Motor neuron (in vitro differentiated cells): ENCODE data around the gene DCPS. TPM values are rescaled to one million over a fixed set of nuclear protein-coding genes. Genes with fewer than 3 reads are reported as not detected.
"Not testable (repeated sequence)": the region's sequence is repeated elsewhere in the genome, so short reads cannot be mapped to it uniquely, and the experiment has no call there.

Experiments used
- ATAC-seq, 8 experiments: fragments of 200-7000 bp; cut with Tn5 transposase; replicated peaks in 6 of 8; 2 replicates each; pipeline ENCODE4 v1.8.0; 2021; ENCODE audit warnings: mild to moderate bottlenecking in 8 of 8, moderate library complexity in 8 of 8
- H3K27ac ChIP-seq, 2 donors: fragments of 250-450 bp; sonication (Bioruptor Pico); 2 replicates each; pipeline ENCODE4 v1.9.0; 2021; ENCODE audit warnings: antibody characterized with exemption in 2 of 2, mild to moderate bottlenecking in 2 of 2, moderate library complexity in 1 of 2
- H3K4me1 ChIP-seq, 2 donors: fragments of 250-450 bp; sonication (Bioruptor Pico); replicated peaks in 1 of 2; 2 replicates each; pipeline ENCODE4 v1.6.1; 2021; ENCODE audit warnings: antibody characterized with exemption in 2 of 2, mild to moderate bottlenecking in 2 of 2, moderate library complexity in 1 of 2
- H3K4me3 ChIP-seq, 5 donors: fragments of 250-450 bp; sonication (Bioruptor Pico); 2 replicates each; pipeline ENCODE4 v1.9.0; 2021; ENCODE audit warnings: antibody characterized with exemption in 5 of 5, mild to moderate bottlenecking in 5 of 5, moderate library complexity in 4 of 5
- WGBS, 10 experiments: fragments of 450-650 bp; shearing (Covaris generic); methylation state at CpG; one replicate each; pipeline ENCODE4 v1.0.0; 2022; 5-methylcytosine and 5-hydroxymethylcytosine counted together
- in situ Hi-C, 9 experiments: fragments of 400-800 bp; cut with MboI; loops; one replicate each; pipeline ENCODE4 v1.15.0; 2021; ENCODE audit warnings: low sequenced_read_pairs in 9 of 9, low pct_unique_long_range_greater_than_20kb in 2 of 9; ENCODE audit not compliant: unreplicated experiment in 9 of 9
- total RNA-seq, 8 experiments: library from RNA; unstranded; fragments of 300-600 nt; gene quantifications; 2 replicates each; pipeline versions ENCODE4 v1.2.3 to v1.2.4, GENCODE V29; 2022

Gene DCPS
- total RNA-seq, 8 experiments from 2014 or later = 6.2 to 54.8 (median 12.4) TPM

GRCh38 chr11:126304457-126305075 lies 706 bp downstream of the DCPS start:
- peak; percentile 17 to 46 (median 38) for ATAC-seq
- peak overlapping the region; percentile 93 to 94 for H3K27ac ChIP-seq
- peaks cover 5 to 10% of the 10 kb centered on the region in 2 donors for H3K4me1 ChIP-seq
- WGBS, 10 experiments = 0 to 88% (median 53%) methylated on average over 2 to 10 of the region's 12 CpGs; no CpG with 5 or more reads in 3 of the 10 experiments
- peak overlapping the region; percentile 59 to 83 (median 74) for H3K4me3 ChIP-seq
- in situ Hi-C loops = loop anchor here in 1 of 9 experiments (25.0 kb wide), 1 partner anchor 108 kb away; no protein-coding TSS in a partner anchor

- in situ Hi-C loops = loop anchor here in 1 of 9 experiments (25.0 kb wide), 1 partner anchor 107 kb away; no protein-coding TSS in a partner anchor
- Histone ChIP-seq H3K4me1 (peaks cover 8 to 10% of the 10 kb centered on the region in 2 donors), H3K27ac (no peak overlapping the region), H3K4me3 (no peak overlapping the region)
- 83 to 100% (median 100%) methylated on average over 1 to 4 of the region's 4 CpGs; no CpG with 5 or more reads in 1 of the 10 experiments for WGBS, 10 experiments
- ATAC-seq = no peak
These were observed 1.8 kb downstream of the DCPS start for GRCh38 chr11:126305699-126306098.

DNA sequence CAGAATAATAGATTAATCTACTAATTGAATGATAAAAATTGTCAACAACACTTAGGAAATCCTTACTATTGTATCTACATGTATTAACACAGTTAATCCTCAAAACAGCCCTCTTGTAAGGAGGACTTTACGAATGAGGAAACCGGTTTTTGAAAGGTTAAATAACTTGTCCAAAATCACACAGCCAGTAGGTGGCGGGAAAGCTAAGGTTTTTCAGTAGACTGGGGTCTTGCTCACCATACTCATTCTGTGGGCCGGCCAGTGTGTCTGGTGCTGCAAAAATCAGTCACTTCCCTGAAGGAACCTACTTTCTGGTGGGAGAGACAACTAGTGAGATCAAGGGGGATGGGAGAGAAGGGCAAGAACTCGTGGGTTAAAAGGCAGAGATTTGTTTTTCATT lies 3.8 kb downstream of the DCPS start:
- in situ Hi-C loops = loop anchor here in 1 of 9 experiments (25.0 kb wide), 1 partner anchor 105 kb away; no protein-coding TSS in a partner anchor
- WGBS, 10 experiments = 0 to 100% (median 40%) methylated on average over 1 to 5 of the region's 5 CpGs; no CpG with 5 or more reads in 2 of the 10 experiments
- ATAC-seq = no peak
- Histone ChIP-seq H3K4me1 (peaks cover 8 to 10% of the 10 kb centered on the region in 2 donors), H3K27ac (no peak overlapping the region), H3K4me3 (no peak overlapping the region)

DNA sequence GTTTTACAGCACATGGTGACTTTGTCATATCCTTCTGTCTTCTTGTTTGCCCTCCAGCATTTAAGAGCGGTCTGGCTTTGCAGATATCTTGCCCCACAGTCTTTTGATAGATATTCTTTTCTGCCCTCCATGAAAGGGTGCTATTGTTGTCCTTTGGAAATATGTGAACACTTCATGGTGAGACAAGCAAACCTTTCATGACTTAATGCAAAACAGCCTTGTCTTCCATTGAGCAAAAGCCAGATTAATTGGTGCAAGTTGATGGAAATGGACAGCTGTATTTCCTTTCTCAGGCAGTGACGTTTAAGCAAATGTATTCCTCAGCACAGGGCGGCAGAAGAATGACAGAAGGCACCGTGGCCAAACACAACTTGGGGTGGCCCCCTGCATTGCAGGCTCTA lies 4.4 kb downstream of the DCPS start:
- WGBS, 10 experiments = 0 to 100% (median 60%) methylated on average over 1 to 4 of the region's 4 CpGs; no CpG with 5 or more reads in 1 of the 10 experiments
- in situ Hi-C loops = loop anchor here in 1 of 9 experiments (25.0 kb wide), 1 partner anchor 104 kb away; no protein-coding TSS in a partner anchor
- ATAC-seq = no peak
- Histone ChIP-seq H3K4me1 (peaks cover 2 to 7% of the 10 kb centered on the region in 2 donors), H3K27ac (no peak overlapping the region), H3K4me3 (no peak overlapping the region)

GRCh38 chr11:126308771-126309170 lies 4.9 kb downstream of the DCPS start:
- H3K4me1 ChIP-seq, H3K4me3 ChIP-seq, ATAC-seq, H3K27ac ChIP-seq: not testable (repeated sequence)
- in situ Hi-C loops = loop anchor here in 1 of 9 experiments (25.0 kb wide), 1 partner anchor 104 kb away; no protein-coding TSS in a partner anchor
- 79 to 100% (median 90%) methylated on average over 1 to 4 of the region's 4 CpGs; no CpG with 5 or more reads in 1 of the 10 experiments for WGBS, 10 experiments

DNA sequence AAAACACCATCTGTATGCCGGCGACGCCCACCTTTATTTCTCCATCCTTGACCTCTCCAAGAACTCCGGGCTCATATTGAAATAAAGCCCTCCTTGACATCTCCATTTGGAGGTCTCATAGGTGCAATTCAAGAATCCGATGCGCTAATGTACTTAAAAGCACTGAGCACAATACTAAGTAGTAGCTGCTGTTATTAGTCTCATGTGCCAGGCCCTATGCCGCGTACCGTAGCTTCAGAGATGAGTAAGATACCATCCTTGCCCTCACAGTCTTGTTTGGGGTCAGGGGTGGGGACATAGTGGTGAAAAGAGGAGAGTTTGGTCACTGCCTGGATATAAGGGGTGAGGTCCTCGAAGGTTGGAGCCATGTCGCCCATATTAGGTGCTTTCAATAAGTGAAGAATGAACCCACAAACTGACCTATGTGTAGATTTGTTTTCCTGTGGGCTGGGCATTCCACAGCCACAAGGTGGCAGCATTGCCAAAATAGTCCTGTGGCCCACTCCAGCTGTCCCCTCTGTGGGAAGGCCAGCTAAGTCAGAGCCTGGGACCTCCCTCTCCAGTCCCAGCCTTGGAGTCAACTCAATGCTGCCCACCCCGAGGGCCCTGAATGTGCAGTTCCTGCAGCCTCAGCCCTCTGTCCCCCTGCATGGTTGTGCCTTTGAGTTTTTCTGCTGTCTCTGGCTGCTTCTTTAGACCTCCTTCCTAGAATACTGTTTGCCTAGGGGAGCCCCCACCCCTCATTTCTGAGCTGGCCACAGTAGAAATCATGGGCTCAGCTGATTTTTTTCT lies 6.5 kb downstream of the DCPS start:
- Histone ChIP-seq H3K27ac (no peak overlapping the region), H3K4me3 (no peak overlapping the region), H3K4me1 (peaks cover 0 to 2% of the 10 kb centered on the region in 2 donors)
- in situ Hi-C loops = loop anchor here in 1 of 9 experiments (25.0 kb wide), 1 partner anchor 102 kb away; no protein-coding TSS in a partner anchor
- 0 to 94% (median 74%) methylated on average over 1 to 9 of the region's 12 CpGs; no CpG with 5 or more reads in 2 of the 10 experiments for WGBS, 10 experiments
- peak; percentile 68 to 99 (median 98) for ATAC-seq

GRCh38 chr11:126310992-126311310 lies 7.1 kb downstream of the DCPS start:
- Histone ChIP-seq H3K4me3 (no peak overlapping the region), H3K4me1 (peaks cover 0 to 2% of the 10 kb centered on the region in 2 donors), H3K27ac (no peak overlapping the region)
- in situ Hi-C loops = loop anchor here in 1 of 9 experiments (25.0 kb wide), 1 partner anchor 101 kb away; no protein-coding TSS in a partner anchor
- WGBS, 10 experiments = 55 to 100% (median 83%) methylated on average over 1 to 6 of the region's 6 CpGs; no CpG with 5 or more reads in 2 of the 10 experiments
- peak in 5 of 8 experiments; percentile 15 to 27 (median 19) for ATAC-seq

- H3K27ac ChIP-seq = no peak overlapping the region
- ATAC-seq = no peak
- peaks cover 0 to 2% of the 10 kb centered on the region in 2 donors for H3K4me1 ChIP-seq
- 72 to 100% (median 94%) methylated on average over 1 to 10 of the region's 14 CpGs for WGBS, 10 experiments
- in situ Hi-C loops = loop anchor here in 1 of 9 experiments (25.0 kb wide), 1 partner anchor 101 kb away; no protein-coding TSS in a partner anchor
- H3K4me3 ChIP-seq = no peak overlapping the region
These were observed 7.8 kb downstream of the DCPS start for GRCh38 chr11:126311401-126312291.

DNA sequence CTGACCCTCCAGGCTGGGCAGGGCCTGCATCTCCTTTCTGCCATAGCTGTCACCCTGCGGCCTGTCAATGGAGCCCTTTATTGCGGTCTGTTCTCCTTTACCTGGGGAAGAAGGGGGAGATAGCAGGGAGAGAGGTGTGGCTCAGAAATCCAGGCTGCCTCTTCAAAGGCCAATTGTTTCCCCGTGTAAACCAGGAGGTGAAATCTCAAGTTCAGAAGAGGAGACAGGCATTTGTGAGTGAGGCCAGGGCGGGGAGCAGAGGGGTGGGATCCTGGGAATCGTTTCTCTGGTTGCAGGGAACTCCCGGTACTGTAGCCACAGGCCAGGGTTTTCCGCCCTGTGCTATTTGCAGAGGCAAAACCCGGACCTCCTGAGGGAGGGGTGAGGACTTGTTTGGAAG lies 9.1 kb downstream of the DCPS start:
- ATAC-seq = peak in 3 of 8 experiments; percentile 50 to 63 (median 60)
- in situ Hi-C loops = loop anchor here in 1 of 9 experiments (25.0 kb wide), 1 partner anchor 99 kb away; no protein-coding TSS in a partner anchor
- 6 to 78% (median 63%) methylated on average over 1 to 5 of the region's 8 CpGs; no CpG with 5 or more reads in 4 of the 10 experiments for WGBS, 10 experiments
- Histone ChIP-seq H3K4me3 (no peak overlapping the region), H3K27ac (no peak overlapping the region), H3K4me1 (peaks cover 2 to 4% of the 10 kb centered on the region in 2 donors)

DNA sequence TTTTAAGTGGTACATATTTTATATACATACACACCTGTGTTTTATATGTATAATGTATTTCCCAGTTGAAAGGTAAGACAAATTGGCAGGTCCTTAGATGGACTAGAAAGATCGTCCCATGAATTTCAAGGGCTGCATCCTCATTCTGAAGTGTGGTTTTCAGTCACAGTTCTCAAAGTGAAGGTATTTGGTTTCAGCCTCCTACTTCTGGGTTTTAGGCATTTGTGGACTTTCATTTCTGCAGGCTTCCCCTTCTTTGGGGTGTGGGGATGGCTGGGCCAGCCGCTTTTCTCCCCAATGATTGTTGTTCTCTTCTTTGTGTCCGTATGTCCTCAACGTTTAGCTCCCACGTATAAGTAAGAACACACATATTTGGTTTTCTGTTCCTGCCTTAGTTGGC lies 10.0 kb downstream of the DCPS start:
- in situ Hi-C loops = loop anchor here in 1 of 9 experiments (25.0 kb wide), 1 partner anchor 98 kb away; no protein-coding TSS in a partner anchor
- 72 to 100% (median 95%) methylated on average over 1 to 5 of the region's 5 CpGs; no CpG with 5 or more reads in 3 of the 10 experiments for WGBS, 10 experiments
- ATAC-seq = no peak
- Histone ChIP-seq H3K4me3 (no peak overlapping the region), H3K27ac (no peak overlapping the region), H3K4me1 (peaks cover 2 to 4% of the 10 kb centered on the region in 2 donors)

GRCh38 chr11:126317432-126317755 lies 13.5 kb downstream of the DCPS start:
- WGBS, 10 experiments = 20 to 80% (median 73%) methylated on average over 1 of the region's 1 CpG; no CpG with 5 or more reads in 6 of the 10 experiments
- ATAC-seq = peak in 3 of 8 experiments; percentile 61
- Histone ChIP-seq H3K27ac (no peak overlapping the region), H3K4me3 (no peak overlapping the region), H3K4me1 (peaks cover 0 to 4% of the 10 kb centered on the region in 2 donors)
- in situ Hi-C loops = loop anchor here in 1 of 9 experiments (25.0 kb wide), 1 partner anchor 95 kb away; no protein-coding TSS in a partner anchor
